ENCODE data around the gene ANKRD53.
A peak's percentile ranks its signal among the peaks of the same experiment; 100 is the strongest.

ANKRD53 gene

DNA sequence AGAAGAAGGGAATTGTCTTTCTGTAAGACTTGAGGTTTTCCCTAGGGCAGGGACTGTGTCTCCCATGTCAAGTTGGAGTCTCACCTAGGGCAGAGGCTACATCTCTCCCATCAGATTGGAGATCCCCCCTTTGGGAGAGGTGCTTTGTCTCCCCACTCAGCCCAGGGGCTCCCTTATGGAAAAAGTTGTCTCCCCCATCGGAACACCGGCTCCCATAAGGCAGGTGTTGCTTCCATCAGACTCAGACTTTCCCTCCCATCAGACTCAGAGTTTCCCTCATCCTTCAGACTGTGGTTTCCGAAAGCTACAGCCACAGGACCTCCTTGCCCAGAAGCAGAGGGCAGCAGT lies 5.8 kb downstream of the ANKRD53 start:
- Histone ChIP-seq H3K79me2 (ENCODE audit: insufficient read depth, low read length) (no peaks in the 10 kb centered on the region), H3K4me2 (ENCODE audit: low read depth, low read length, poor library complexity, severe bottlenecking) (no peak overlapping the region)

DNA sequence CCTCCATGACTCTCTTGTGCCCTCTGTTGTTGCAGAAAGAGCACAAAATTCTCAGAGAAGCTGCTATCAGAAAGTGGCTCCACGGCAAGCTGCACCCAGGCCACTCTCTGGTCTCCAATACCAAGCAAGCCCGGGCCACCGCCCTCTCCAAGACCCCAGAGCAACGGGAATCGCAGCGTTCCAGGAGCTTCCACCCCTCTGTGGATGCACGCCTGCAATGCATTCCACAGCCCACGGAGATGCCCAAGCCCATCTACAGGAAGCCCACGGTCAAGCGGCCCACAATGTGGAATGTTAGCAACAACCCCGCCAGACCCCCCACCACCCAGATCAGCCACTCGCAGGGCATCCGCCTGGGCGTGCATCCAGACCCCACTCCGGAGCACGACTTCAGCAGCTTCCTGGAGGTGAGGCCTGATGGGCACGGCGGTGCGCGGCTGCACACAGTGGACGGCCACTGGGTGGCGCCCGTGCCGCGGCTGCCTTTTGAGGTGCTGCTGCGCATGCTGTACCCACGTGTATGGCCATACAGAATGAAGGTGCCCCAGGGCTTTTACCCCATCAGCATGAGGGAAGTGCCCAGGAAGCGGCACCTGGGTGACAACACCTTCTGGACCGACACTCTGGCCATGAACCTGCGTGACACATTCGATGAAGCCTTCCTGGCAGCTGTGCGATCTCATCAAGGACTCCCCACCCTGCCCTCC lies 6.3 kb downstream of the ANKRD53 start:
- H3F3A ChIP-seq (ENCODE audit: insufficient read depth): no peaks in the 10 kb centered on the region
- H4K20me1 ChIP-seq (ENCODE audit: low read depth, low read length): no peaks in the 10 kb centered on the region
- H3K9me2 ChIP-seq (replicated peaks; ENCODE audit: insufficient read depth, low read length): no peaks in the 10 kb centered on the region
- TF ChIP-seq EZH2phosphoT487 (conservative IDR thresholded peaks at IDR 0.05; ENCODE audit: low read length): no peak
- TF ChIP-seq, protein P1, sequence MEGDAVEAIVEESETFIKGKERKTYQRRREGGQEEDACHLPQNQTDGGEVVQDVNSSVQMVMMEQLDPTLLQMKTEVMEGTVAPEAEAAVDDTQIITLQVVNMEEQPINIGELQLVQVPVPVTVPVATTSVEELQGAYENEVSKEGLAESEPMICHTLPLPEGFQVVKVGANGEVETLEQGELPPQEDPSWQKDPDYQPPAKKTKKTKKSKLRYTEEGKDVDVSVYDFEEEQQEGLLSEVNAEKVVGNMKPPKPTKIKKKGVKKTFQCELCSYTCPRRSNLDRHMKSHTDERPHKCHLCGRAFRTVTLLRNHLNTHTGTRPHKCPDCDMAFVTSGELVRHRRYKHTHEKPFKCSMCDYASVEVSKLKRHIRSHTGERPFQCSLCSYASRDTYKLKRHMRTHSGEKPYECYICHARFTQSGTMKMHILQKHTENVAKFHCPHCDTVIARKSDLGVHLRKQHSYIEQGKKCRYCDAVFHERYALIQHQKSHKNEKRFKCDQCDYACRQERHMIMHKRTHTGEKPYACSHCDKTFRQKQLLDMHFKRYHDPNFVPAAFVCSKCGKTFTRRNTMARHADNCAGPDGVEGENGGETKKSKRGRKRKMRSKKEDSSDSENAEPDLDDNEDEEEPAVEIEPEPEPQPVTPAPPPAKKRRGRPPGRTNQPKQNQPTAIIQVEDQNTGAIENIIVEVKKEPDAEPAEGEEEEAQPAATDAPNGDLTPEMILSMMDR (IDR thresholded peaks at IDR 0.05; ENCODE audit: insufficient read depth, low read length, poor library complexity, severe bottlenecking): peak; percentile 95
- no peak overlapping the region for H3K27ac ChIP-seq (ENCODE audit: low read depth, low read length)
- no peaks in the 10 kb centered on the region for H3K36me3 ChIP-seq (ENCODE audit: low read length)
- H3K4me2 ChIP-seq (ENCODE audit: low read depth, low read length, poor library complexity, severe bottlenecking): no peak overlapping the region
- H3K27me3 ChIP-seq (ENCODE audit: low read length): no peaks in the 10 kb centered on the region
- no peak overlapping the region for H2AFZ ChIP-seq (ENCODE audit: low read depth, low read length, severe bottlenecking)
- H3K4me3 ChIP-seq (ENCODE audit: insufficient read depth, low read length, poor library complexity, severe bottlenecking): no peak overlapping the region
- no peak overlapping the region for H3K9ac ChIP-seq (ENCODE audit: low read length)
- no peaks in the 10 kb centered on the region for H3K9me3 ChIP-seq (ENCODE audit: insufficient read depth, low read length)
- no peaks in the 10 kb centered on the region for H3K79me2 ChIP-seq (ENCODE audit: insufficient read depth, low read length)

More for the DNA sequence above, 5.8 kb downstream of the ANKRD53 start:
- no peaks in the 10 kb centered on the region for H4K20me1 ChIP-seq (ENCODE audit: low read depth, low read length)
- H3K9me3 ChIP-seq (ENCODE audit: insufficient read depth, low read length): no peaks in the 10 kb centered on the region
- H3K9ac ChIP-seq (ENCODE audit: low read length): no peak overlapping the region
- TF ChIP-seq, protein P1 (IDR thresholded peaks at IDR 0.05; ENCODE audit: insufficient read depth, low read length, poor library complexity, severe bottlenecking): no peak
- TF ChIP-seq EZH2phosphoT487 (conservative IDR thresholded peaks at IDR 0.05; ENCODE audit: low read length): no peak
- H3K27ac ChIP-seq (ENCODE audit: low read depth, low read length): no peak overlapping the region
- H3K4me3 ChIP-seq (ENCODE audit: insufficient read depth, low read length, poor library complexity, severe bottlenecking): no peak overlapping the region
- H3K9me2 ChIP-seq (replicated peaks; ENCODE audit: insufficient read depth, low read length): no peaks in the 10 kb centered on the region
- H3K36me3 ChIP-seq (ENCODE audit: low read length): no peaks in the 10 kb centered on the region
- no peaks in the 10 kb centered on the region for H3F3A ChIP-seq (ENCODE audit: insufficient read depth)
- H3K27me3 ChIP-seq (ENCODE audit: low read length): no peaks in the 10 kb centered on the region
- no peak overlapping the region for H2AFZ ChIP-seq (ENCODE audit: low read depth, low read length, severe bottlenecking)

DNA sequence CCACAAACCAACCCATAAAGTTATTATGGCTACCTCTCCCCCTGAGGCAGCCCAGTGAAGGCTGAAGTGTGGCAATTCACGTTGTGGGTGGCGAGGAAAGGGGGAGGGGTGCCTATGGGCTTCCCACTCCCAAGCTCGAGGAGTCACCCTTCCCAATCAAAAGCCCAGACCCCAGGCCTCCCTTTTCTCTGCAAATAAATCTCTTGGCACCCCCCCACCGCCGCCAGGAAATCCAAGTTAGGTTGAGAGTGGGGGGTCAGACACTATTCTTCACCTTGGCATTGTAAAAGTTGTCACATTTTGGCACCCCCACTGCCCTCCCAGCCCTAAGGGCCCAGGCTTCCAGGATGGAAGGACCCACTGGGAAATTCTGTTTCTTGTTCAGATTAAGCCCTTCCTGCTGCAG lies 6.9 kb downstream of the ANKRD53 start:
- Histone ChIP-seq H4K20me1 (ENCODE audit: low read depth, low read length) (no peaks in the 10 kb centered on the region), H2AFZ (ENCODE audit: low read depth, low read length, severe bottlenecking) (no peak overlapping the region), H3K79me2 (ENCODE audit: insufficient read depth, low read length) (no peaks in the 10 kb centered on the region), H3K4me2 (ENCODE audit: low read depth, low read length, poor library complexity, severe bottlenecking) (no peak overlapping the region), H3K4me3 (ENCODE audit: insufficient read depth, low read length, poor library complexity, severe bottlenecking) (no peak overlapping the region), H3K36me3 (ENCODE audit: low read length) (no peaks in the 10 kb centered on the region), H3K9me3 (ENCODE audit: insufficient read depth, low read length) (no peaks in the 10 kb centered on the region), H3F3A (ENCODE audit: insufficient read depth) (no peaks in the 10 kb centered on the region), H3K9me2 (replicated peaks; ENCODE audit: insufficient read depth, low read length) (no peaks in the 10 kb centered on the region), H3K27ac (ENCODE audit: low read depth, low read length) (no peak overlapping the region), H3K9ac (ENCODE audit: low read length) (no peak overlapping the region), H3K27me3 (ENCODE audit: low read length) (no peaks in the 10 kb centered on the region)
- TF ChIP-seq, protein P1 (IDR thresholded peaks at IDR 0.05; ENCODE audit: insufficient read depth, low read length, poor library complexity, severe bottlenecking): no peak
- TF ChIP-seq EZH2phosphoT487 (conservative IDR thresholded peaks at IDR 0.05; ENCODE audit: low read length): no peak
